Activated T-helper 2 cell treated with anti-CD3 and anti-CD28 coated beads, Interferon-gamma antibody, Interleukin-2, Interleukin-4, amounts not matched to agents 10 μg/mL and 5 μg/mL and 100 μg/mL, durations not matched to agents 14 hours and 24 hours and 36 hours (primary cell): Measurements from ENCODE around the gene C16orf82. TPM values are rescaled to one million over a fixed set of nuclear protein-coding genes. Genes with fewer than 3 reads are reported as not detected.

Experiments used
- DNase-seq: peaks from one replicate; pipeline ENCODE4 v3.0.0; 2021; ENCODE audit warnings: low spot score
- H3K27ac Mint-ChIP-seq: one replicate; pipeline ENCODE4 v1.8.0; 2021; ENCODE audit warnings: mixed read lengths
- H3K27me3 Mint-ChIP-seq: one replicate; pipeline ENCODE4 v1.8.0; 2021; ENCODE audit warnings: low read depth, mixed read lengths
- H3K36me3 Mint-ChIP-seq: one replicate; pipeline ENCODE4 v1.8.0; 2021; ENCODE audit warnings: low read depth, mixed read lengths
- H3K4me1 Mint-ChIP-seq: one replicate; pipeline ENCODE4 v1.8.0; 2021; ENCODE audit warnings: low read depth, mixed read lengths
- H3K4me3 Mint-ChIP-seq: one replicate; pipeline ENCODE4 v1.8.0; 2021; ENCODE audit warnings: low read depth, mild to moderate bottlenecking, moderate library complexity, mixed read lengths
- H3K9me3 Mint-ChIP-seq: one replicate; pipeline ENCODE4 v1.8.0; 2021; ENCODE audit warnings: mixed read lengths
- intact Hi-C: fragments of 100-400 bp; cut with micrococcal nuclease; formaldehyde crosslinking; loops from one replicate; pipeline ENCODE4 v1.15.1; 2023
- total RNA-seq: library from RNA; stranded (reverse); gene quantifications from 2 replicates; pipeline ENCODE4 v1.2.3, GENCODE V29; 2022

C16orf82 gene
- total RNA-seq, 1 donor from 2014 or later: not detected

DNA sequence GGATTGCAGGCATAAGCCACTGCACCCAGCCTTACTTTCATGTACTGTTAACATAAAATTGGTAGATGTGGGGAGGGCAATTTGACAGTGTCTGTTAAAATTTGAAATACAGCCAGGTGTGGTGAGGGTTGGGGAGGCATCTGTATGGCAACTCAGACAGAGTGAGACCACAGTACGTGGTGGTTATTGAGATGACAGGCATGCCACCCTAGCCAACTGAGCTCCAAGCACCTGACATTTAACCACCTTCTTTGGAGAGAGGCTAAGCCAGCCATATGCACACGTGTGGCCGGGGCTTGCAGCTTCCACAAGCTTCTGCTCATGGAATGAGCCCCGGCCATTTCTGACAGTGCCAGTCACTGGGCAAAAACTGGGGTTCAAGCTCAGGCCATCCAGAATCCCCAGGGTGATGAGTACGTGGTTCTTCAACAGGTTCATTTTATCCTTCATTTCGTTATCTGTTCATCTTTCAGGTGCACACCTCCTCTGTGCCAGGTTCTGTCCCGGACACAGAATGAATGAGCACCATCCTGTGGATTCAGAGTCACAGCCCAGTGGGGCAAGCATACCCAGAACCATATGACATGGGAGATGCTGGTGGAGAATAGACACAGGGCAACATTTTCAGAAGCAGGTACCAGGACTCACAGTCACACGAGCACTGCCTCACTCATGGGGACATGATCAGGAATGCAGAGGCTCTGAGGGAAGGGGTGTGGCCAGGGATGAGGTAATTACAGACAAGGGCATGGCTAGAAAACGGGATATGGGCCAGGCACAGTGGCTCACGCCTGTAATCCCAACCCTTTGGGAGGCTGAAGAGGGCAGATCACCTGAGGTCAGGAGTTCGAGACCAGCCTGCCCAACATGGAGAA is 36.2 kb downstream of the C16orf82 start:
- Mint-ChIP-seq H3K27ac (no peak overlapping the region), H3K4me1 (no peaks in the 10 kb centered on the region), H3K4me3 (no peak overlapping the region), H3K9me3 (no peaks in the 10 kb centered on the region), H3K27me3 (peaks cover 2% of the 10 kb centered on the region), H3K36me3 (no peaks in the 10 kb centered on the region)
- intact Hi-C loops: no loop called here
- no peak for DNase-seq

DNA sequence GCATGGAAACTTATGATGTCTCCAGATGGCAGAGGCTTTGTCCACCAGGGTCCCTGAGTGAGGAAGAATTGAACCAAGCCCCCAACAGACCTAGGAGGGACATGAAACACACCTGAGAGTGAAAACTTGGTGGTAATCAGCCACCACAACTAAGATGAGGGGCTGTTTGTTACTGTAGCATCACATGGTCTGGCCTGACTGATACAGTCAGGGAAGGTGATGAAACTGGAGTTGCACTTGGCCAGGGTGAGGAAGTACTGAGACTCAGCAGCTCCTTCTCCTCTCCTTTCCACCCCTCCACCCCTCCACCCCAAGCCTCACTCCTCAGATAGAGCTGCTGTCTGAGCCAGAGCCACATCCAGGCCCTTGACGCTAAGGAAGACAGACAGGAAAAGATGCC is 37.2 kb downstream of the C16orf82 start:
- intact Hi-C loops: no loop called here
- no peak overlapping the region for H3K4me3 Mint-ChIP-seq
- H3K27ac Mint-ChIP-seq: no peak overlapping the region
- H3K27me3 Mint-ChIP-seq: peaks cover 2% of the 10 kb centered on the region
- no peak for DNase-seq
- H3K4me1 Mint-ChIP-seq: no peaks in the 10 kb centered on the region
- H3K9me3 Mint-ChIP-seq: no peaks in the 10 kb centered on the region
- H3K36me3 Mint-ChIP-seq: no peaks in the 10 kb centered on the region

DNA sequence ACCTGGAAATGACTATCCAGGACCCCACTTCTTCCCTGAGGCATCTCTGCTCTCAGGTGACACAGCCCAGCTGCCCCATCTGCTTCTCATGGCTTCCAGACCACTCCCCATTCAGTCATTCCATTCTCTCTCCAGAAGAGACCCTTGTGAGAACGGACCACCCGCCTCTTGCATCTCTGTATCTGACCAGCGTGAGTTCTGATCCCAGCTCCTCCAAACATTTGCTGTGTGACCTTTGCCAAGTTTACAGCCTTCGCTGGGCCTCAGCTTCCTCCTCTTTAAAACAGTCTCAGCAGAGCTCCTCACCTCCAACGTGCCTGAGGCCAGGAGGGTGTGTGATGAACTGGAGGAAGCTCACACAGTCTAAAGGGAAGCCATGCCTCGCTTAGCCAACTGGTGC is 39.6 kb downstream of the C16orf82 start:
- Mint-ChIP-seq H3K36me3 (no peaks in the 10 kb centered on the region), H3K4me1 (no peaks in the 10 kb centered on the region), H3K27ac (no peak overlapping the region), H3K4me3 (no peak overlapping the region), H3K9me3 (no peaks in the 10 kb centered on the region), H3K27me3 (peaks cover 2% of the 10 kb centered on the region)
- intact Hi-C loops: loop anchor here (5.0 kb wide), 1 partner anchor 1269 kb away; no protein-coding TSS in a partner anchor
- no peak for DNase-seq

DNA sequence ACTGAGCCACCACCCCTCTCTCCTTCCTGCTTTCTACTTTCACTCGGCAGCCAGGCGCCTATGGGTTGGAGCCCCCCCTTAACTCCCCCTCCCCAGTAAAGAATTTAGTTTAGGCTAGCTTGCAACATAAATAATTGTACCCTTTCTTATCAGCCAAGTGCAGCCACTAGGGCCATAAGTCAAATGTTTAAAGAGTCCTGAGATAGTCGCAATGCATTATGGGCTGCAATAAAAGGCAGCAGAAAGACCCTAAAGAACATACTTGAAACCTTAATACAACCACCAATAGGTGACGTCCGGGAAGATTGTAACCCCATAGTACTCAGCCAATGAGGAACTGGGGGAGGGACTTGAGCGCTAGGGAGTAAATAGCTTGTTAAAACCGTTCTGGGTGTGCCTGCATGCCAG is 40.5 kb downstream of the C16orf82 start:
- Mint-ChIP-seq H3K36me3 (no peaks in the 10 kb centered on the region), H3K27ac (no peak overlapping the region), H3K4me3 (no peak overlapping the region), H3K9me3 (no peaks in the 10 kb centered on the region), H3K4me1 (peaks cover 4% of the 10 kb centered on the region), H3K27me3 (peaks cover 9% of the 10 kb centered on the region)
- DNase-seq: no peak
- intact Hi-C loops: loop anchor here (5.0 kb wide), 1 partner anchor 1270 kb away; no protein-coding TSS in a partner anchor

DNA sequence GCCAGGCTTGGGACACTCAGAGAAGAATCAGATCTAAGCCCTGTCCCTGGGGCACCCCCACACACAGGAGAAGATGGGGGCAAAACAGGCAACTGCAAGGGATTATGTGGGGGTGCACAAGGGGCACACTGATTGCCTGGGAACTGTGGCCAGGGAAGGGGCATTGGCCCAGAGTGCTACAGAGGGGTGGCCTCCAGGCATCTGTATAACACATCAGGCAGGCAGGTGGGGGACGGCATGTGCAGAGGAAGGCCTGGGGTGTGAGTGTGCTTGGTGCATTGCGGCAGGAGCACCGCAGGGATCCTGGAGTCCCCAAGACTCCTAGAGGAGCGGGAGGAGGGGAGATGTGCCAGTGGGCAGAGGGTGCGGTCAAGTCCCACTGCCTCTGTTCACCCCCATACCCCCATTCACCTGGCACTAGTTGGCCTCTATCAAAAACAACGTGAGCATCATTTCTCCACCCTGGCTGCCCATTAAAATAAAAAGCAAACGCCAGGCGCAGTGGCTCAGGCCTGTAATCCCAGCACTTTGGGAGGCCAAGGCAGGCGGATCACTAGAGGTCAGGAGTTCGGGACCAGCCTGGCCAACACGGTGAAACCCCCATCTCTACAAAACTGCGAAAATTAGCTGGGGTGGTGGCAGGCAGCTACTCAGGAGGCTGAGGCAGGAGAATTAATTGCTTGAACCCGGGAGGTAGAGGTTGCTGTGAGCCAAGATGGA is 41.5 kb downstream of the C16orf82 start:
- no peak overlapping the region for H3K27ac Mint-ChIP-seq
- H3K4me1 Mint-ChIP-seq: peaks cover 4% of the 10 kb centered on the region
- no peak overlapping the region for H3K4me3 Mint-ChIP-seq
- intact Hi-C loops: loop anchor here (5.0 kb wide), 1 partner anchor 1271 kb away; no protein-coding TSS in a partner anchor
- no peak for DNase-seq
- H3K36me3 Mint-ChIP-seq: no peaks in the 10 kb centered on the region
- H3K9me3 Mint-ChIP-seq: no peaks in the 10 kb centered on the region
- peaks cover 10% of the 10 kb centered on the region for H3K27me3 Mint-ChIP-seq

DNA sequence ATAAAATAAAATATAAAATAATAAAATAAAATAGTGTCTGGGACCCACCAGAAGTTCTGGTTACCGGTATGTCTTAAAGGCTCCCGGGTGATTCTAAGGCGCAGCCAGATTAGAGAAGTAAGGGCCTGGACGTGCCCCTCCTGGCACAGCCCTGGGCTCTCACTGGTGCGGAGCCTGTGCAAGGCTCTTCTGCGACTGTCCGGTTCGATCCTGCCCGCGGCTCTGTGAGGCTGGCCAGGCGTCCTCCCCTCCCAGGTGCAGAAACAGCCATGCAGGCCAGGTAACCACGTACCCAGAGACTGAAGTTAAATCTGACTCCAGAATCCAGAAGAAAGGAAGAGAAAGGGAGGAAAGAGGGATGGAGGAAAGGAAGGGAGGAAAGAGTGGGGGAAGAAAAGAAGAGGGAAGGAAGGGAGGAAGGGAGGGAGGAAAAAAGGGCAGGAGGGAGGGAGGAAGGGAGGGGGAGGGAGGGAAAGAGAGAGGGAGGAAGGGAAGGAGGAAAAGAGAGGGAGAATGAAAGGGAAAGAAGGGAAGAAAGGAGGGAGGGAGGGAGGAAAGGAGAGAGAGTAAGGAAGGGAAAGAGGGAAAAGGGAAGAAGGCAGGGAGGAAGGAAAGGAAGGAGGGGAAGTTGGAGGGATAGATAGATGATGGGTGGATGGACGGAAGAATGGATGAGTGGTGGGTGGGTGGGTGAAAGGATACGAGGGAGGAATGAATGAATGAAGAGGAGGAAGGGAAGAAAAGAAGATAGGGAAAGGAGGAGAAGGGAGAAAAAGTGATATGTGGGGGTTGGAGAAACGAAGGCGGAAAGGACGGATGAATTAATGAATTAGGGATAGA is 42.3 kb downstream of the C16orf82 start:
- no peak for DNase-seq
- intact Hi-C loops: loop anchor here (1.0 to 5.0 kb wide), 2 partner anchors 348 to 1272 kb away; no protein-coding TSS in a partner anchor
- no peak overlapping the region for H3K27ac Mint-ChIP-seq
- no peaks in the 10 kb centered on the region for H3K9me3 Mint-ChIP-seq
- H3K27me3 Mint-ChIP-seq: peaks cover 10% of the 10 kb centered on the region
- H3K36me3 Mint-ChIP-seq: no peaks in the 10 kb centered on the region
- peaks cover 4% of the 10 kb centered on the region for H3K4me1 Mint-ChIP-seq
- peak overlapping the region; percentile 69 for H3K4me3 Mint-ChIP-seq

DNA sequence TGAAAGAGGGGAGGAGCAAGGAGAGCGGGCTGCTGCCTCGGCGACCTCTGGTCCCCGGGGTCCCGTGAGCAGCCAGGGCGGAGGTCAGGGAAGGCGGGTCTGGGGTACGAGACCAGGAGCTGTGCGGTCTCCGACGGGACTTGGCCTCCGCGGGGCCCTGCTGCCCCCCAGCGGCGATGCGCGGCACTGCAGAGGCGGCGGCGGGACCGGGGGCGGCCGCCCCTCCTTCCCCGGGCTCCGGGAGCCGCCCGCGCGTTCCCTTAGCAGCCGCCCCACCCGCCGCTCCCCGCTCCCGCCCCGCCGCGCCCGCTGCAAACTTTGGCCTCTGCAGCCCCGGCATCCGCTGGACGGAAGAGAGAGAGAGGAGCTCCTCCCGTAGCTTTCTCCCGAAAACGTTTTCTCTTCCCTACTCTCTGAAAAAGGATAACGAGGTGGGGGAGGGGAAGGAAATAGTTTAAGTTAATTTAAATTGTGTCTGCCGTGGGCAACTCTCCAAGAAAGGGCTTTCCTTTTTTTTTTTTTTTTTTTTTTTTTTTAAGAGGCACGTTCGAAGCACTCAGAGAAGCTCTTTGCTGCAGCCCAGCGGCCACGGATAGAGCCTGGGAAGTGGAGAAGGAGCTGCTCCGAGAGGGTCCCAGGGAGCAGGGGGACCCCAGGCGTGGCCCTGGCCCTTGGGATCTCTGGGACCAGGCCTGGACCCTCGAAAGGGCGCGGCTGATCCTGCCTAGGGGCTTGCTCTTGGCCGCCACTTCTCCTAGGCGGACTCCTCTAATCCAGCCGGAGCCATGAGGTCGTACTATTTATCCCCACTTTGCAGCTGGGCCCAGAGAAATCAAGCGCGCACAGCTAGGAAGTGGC is 43.2 kb downstream of the C16orf82 start:
- intact Hi-C loops: loop anchor here (1.0 to 5.0 kb wide), 2 partner anchors 347 to 1273 kb away; no protein-coding TSS in a partner anchor
- peak overlapping the region; percentile 69 for H3K4me3 Mint-ChIP-seq
- H3K27ac Mint-ChIP-seq: no peak overlapping the region
- H3K9me3 Mint-ChIP-seq: no peaks in the 10 kb centered on the region
- peak; percentile 71 for DNase-seq
- H3K36me3 Mint-ChIP-seq: no peaks in the 10 kb centered on the region
- H3K27me3 Mint-ChIP-seq: peaks cover 10% of the 10 kb centered on the region
- H3K4me1 Mint-ChIP-seq: peaks cover 4% of the 10 kb centered on the region

DNA sequence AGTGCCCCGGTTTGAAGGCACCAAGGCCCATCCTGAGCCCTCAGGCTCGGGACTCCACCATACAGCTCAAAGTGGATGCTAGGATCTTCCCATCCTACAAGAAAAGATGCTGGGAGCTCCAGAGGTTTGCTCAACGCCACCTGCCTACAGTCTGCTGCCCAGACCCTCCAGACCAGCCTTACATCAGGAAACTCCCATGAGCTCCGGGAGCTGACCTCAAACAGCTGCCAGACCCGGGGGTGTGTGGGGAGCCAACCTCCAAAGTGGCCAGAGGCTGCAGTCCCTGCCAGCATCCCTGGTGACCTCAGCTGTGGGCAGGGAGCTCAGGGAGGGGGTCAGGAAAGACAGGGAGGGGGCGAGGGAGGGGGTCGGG is 43.8 kb downstream of the C16orf82 start:
- no peaks in the 10 kb centered on the region for H3K9me3 Mint-ChIP-seq
- H3K27ac Mint-ChIP-seq: no peak overlapping the region
- peaks cover 4% of the 10 kb centered on the region for H3K4me1 Mint-ChIP-seq
- DNase-seq: no peak
- H3K36me3 Mint-ChIP-seq: no peaks in the 10 kb centered on the region
- intact Hi-C loops: no loop called here
- H3K27me3 Mint-ChIP-seq: peaks cover 10% of the 10 kb centered on the region
- H3K4me3 Mint-ChIP-seq: no peak overlapping the region

DNA sequence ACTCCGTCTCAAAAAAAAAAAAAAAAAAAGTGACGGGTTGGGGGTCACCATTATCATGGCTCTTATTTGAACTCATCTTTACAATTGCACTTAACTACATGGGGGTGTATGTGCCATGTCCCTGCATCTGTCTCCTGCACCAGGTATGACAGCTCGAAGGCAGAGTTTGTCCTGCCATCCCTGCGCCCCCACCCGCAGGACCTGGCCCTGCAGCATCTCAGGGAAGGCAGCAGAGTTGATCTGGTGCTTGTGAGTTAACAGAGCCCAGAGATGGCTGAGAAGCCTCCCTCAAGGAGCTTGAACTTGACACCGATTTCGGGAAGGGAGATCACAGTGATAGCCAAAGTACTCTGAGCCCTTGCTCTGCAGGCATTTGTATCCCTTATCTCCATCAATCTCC is 44.8 kb downstream of the C16orf82 start:
- intact Hi-C loops: no loop called here
- no peak overlapping the region for H3K27ac Mint-ChIP-seq
- no peak for DNase-seq
- no peaks in the 10 kb centered on the region for H3K36me3 Mint-ChIP-seq
- H3K27me3 Mint-ChIP-seq: peaks cover 10% of the 10 kb centered on the region
- H3K4me1 Mint-ChIP-seq: peaks cover 4% of the 10 kb centered on the region
- H3K9me3 Mint-ChIP-seq: peaks cover 5% of the 10 kb centered on the region
- H3K4me3 Mint-ChIP-seq: no peak overlapping the region

DNA sequence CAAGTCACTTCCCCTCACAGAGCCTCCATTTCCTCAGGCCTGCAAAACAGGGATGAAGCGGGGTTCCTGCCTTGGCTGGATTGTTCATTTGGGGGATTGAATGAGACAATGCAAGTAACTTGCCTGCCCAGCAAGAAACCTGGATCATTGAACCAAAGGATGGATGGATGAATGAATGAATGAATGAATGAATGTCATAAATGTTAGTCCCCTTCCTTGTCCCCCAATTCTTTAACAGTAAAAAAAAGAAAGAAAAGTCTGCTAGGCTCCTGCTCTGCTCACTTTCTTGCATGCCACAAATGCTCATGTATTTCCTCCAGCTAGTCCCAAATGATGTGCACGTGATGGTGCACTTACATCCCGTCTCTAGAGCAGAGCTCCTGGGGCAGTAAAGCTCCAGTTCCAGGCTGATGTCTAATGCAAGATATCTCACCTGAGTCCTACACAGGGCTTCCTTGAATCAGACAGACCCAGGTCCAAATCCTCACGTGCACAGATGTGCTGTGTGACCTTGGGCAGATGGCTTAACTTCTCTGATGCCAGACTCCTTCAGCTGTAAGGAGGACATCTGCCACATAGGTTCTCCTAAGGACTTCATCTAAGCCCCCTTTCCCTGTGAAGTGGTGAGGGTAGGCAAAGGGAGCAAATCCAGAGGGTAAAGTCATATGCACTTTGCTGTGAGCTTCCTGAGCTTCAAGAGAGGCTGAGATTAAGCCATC is 45.5 kb downstream of the C16orf82 start:
- Mint-ChIP-seq H3K36me3 (no peaks in the 10 kb centered on the region), H3K4me1 (peaks cover 4% of the 10 kb centered on the region), H3K9me3 (peaks cover 5% of the 10 kb centered on the region), H3K27me3 (peaks cover 13% of the 10 kb centered on the region), H3K27ac (no peak overlapping the region), H3K4me3 (no peak overlapping the region)
- intact Hi-C loops: no loop called here
- no peak for DNase-seq

DNA sequence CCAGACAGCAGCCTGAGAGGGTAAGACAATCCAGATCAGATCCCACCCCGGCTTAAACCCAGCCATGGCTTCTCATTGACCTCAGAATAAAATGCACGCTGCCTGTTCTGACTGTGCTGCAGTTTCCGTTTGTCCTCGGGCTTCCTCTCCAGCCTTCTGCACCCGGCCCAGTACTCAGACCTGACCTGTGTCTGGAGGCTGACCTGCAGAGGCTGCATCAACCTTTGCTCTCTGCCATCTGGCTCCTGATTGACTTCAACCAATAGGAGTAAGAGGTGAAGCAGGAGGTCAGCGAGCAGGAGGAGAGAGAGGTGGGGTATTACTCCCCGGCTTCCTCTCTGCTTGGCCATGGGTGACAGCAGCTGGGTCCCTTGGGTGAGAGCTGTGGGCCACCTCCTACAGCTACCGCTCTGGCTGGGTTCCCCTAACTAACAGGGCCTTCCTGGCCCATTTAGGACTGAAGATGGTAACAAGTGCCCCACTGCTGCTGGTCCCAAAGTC is 46.7 kb downstream of the C16orf82 start:
- no peak for DNase-seq
- peaks cover 4% of the 10 kb centered on the region for H3K4me1 Mint-ChIP-seq
- intact Hi-C loops: no loop called here
- no peaks in the 10 kb centered on the region for H3K36me3 Mint-ChIP-seq
- H3K4me3 Mint-ChIP-seq: no peak overlapping the region
- H3K27ac Mint-ChIP-seq: no peak overlapping the region
- peaks cover 15% of the 10 kb centered on the region for H3K27me3 Mint-ChIP-seq
- peaks cover 5% of the 10 kb centered on the region for H3K9me3 Mint-ChIP-seq
